Measurements from ENCODE around the gene SALL4. TPM values are rescaled to one million over a fixed set of nuclear protein-coding genes. Genes with fewer than 3 reads are reported as not detected.

The SALL4 gene
- total and polyA plus RNA-seq, 2 of the 8 experiments (the other 6 are each of a cell fraction or from before 2014, with no cell fraction given), result 108 to 235 TPM

DNA sequence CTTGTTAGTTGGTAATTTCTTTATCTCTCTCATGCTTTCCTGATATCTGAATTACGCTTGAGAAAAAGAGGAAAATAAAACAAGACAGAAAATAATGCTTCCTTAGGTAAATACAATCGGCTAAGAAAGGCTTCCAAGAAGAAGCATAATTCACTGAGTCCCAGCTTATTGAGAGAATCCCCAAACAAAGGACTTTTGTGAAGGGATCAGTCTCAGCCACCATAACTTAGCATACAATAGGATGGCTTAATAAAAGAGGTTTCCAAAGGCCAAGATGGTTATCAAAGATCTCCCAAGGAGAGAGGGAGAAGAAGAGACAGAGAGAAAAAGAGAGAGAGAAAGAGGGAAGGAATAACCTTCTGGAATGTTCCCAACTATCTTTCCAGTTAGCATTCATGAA, 46.0 kb upstream of the SALL4 start (continued):
- no peak for TF ChIP-seq TCF12 (IDR thresholded peaks at IDR 0.05; ENCODE audit: low read depth, low read length)
- no peak for TF ChIP-seq CBX5 (IDR thresholded peaks at IDR 0.05; ENCODE audit: low read depth, low read length)
- TF ChIP-seq, protein P1, sequence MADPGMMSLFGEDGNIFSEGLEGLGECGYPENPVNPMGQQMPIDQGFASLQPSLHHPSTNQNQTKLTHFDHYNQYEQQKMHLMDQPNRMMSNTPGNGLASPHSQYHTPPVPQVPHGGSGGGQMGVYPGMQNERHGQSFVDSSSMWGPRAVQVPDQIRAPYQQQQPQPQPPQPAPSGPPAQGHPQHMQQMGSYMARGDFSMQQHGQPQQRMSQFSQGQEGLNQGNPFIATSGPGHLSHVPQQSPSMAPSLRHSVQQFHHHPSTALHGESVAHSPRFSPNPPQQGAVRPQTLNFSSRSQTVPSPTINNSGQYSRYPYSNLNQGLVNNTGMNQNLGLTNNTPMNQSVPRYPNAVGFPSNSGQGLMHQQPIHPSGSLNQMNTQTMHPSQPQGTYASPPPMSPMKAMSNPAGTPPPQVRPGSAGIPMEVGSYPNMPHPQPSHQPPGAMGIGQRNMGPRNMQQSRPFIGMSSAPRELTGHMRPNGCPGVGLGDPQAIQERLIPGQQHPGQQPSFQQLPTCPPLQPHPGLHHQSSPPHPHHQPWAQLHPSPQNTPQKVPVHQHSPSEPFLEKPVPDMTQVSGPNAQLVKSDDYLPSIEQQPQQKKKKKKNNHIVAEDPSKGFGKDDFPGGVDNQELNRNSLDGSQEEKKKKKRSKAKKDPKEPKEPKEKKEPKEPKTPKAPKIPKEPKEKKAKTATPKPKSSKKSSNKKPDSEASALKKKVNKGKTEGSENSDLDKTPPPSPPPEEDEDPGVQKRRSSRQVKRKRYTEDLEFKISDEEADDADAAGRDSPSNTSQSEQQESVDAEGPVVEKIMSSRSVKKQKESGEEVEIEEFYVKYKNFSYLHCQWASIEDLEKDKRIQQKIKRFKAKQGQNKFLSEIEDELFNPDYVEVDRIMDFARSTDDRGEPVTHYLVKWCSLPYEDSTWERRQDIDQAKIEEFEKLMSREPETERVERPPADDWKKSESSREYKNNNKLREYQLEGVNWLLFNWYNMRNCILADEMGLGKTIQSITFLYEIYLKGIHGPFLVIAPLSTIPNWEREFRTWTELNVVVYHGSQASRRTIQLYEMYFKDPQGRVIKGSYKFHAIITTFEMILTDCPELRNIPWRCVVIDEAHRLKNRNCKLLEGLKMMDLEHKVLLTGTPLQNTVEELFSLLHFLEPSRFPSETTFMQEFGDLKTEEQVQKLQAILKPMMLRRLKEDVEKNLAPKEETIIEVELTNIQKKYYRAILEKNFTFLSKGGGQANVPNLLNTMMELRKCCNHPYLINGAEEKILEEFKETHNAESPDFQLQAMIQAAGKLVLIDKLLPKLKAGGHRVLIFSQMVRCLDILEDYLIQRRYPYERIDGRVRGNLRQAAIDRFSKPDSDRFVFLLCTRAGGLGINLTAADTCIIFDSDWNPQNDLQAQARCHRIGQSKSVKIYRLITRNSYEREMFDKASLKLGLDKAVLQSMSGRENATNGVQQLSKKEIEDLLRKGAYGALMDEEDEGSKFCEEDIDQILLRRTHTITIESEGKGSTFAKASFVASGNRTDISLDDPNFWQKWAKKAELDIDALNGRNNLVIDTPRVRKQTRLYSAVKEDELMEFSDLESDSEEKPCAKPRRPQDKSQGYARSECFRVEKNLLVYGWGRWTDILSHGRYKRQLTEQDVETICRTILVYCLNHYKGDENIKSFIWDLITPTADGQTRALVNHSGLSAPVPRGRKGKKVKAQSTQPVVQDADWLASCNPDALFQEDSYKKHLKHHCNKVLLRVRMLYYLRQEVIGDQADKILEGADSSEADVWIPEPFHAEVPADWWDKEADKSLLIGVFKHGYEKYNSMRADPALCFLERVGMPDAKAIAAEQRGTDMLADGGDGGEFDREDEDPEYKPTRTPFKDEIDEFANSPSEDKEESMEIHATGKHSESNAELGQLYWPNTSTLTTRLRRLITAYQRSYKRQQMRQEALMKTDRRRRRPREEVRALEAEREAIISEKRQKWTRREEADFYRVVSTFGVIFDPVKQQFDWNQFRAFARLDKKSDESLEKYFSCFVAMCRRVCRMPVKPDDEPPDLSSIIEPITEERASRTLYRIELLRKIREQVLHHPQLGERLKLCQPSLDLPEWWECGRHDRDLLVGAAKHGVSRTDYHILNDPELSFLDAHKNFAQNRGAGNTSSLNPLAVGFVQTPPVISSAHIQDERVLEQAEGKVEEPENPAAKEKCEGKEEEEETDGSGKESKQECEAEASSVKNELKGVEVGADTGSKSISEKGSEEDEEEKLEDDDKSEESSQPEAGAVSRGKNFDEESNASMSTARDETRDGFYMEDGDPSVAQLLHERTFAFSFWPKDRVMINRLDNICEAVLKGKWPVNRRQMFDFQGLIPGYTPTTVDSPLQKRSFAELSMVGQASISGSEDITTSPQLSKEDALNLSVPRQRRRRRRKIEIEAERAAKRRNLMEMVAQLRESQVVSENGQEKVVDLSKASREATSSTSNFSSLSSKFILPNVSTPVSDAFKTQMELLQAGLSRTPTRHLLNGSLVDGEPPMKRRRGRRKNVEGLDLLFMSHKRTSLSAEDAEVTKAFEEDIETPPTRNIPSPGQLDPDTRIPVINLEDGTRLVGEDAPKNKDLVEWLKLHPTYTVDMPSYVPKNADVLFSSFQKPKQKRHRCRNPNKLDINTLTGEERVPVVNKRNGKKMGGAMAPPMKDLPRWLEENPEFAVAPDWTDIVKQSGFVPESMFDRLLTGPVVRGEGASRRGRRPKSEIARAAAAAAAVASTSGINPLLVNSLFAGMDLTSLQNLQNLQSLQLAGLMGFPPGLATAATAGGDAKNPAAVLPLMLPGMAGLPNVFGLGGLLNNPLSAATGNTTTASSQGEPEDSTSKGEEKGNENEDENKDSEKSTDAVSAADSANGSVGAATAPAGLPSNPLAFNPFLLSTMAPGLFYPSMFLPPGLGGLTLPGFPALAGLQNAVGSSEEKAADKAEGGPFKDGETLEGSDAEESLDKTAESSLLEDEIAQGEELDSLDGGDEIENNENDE (IDR thresholded peaks at IDR 0.05; ENCODE audit: insufficient replicate concordance, low read length), result no peak
- no peak for TF ChIP-seq RBBP5 (IDR thresholded peaks at IDR 0.05; ENCODE audit: borderline replicate concordance, low read depth, low read length)
- no peak for TF ChIP-seq RNF2 (IDR thresholded peaks at IDR 0.05; ENCODE audit: borderline replicate concordance, low read depth, low read length, missing control alignments, poor library complexity, severe bottlenecking)
- TF ChIP-seq PHF8 (conservative IDR thresholded peaks at IDR 0.05; ENCODE audit: low read depth, low read length), result no peak
- TF ChIP-seq SP4 (IDR thresholded peaks at IDR 0.05; ENCODE audit: low read length), result no peak
